Fibroblast of lung (primary cell): ENCODE results near the gene TAMALIN. TPM values are rescaled to one million over a fixed set of nuclear protein-coding genes. Genes with fewer than 3 reads are reported as not detected.

Experiments used
- DNase-seq, 2 donors: peaks; one replicate each; pipeline versions ENCODE4 v3.0.0 to v3.0.0-alpha.2; 2010; ENCODE audit warnings: low read depth in 2 of 2
- H2AFZ ChIP-seq: 2 replicates; pipeline ENCODE4 v1.5.1; 2012; ENCODE audit warnings: low read length, control low read depth, inconsistent platforms
- H3K27ac ChIP-seq: 2 replicates; pipeline ENCODE4 v1.5.1; 2011; ENCODE audit warnings: low read length, control low read depth; ENCODE audit not compliant: insufficient read depth
- H3K27me3 ChIP-seq: 2 replicates; pipeline ENCODE4 v1.5.1; 2011; ENCODE audit warnings: mild to moderate bottlenecking, low read length; ENCODE audit not compliant: control insufficient read depth, insufficient read depth
- H3K36me3 ChIP-seq: 2 replicates; pipeline ENCODE4 v1.5.1; 2011; ENCODE audit warnings: low read length; ENCODE audit not compliant: control insufficient read depth, insufficient read depth
- H3K4me1 ChIP-seq: 2 replicates; pipeline ENCODE4 v1.5.1; 2011; ENCODE audit warnings: low read length; ENCODE audit not compliant: control insufficient read depth, insufficient read depth; ENCODE audit errors: extremely low read depth
- H3K4me2 ChIP-seq: 2 replicates; pipeline ENCODE4 v1.5.1; 2011; ENCODE audit warnings: low read length, control low read depth; ENCODE audit not compliant: insufficient read depth; ENCODE audit errors: extremely low read depth
- H3K4me3 ChIP-seq, 4 experiments: fragments of 200-600 bp in 1 of 4; sonication (generic) in 1 of 4; replicated peaks in 1 of 4; 2 replicates each; pipeline ENCODE4 v1.5.1; 2011 to 2016; ENCODE audit warnings: low read length in 4 of 4, low read depth in 3 of 4, mild to moderate bottlenecking in 3 of 4, control low read depth in 2 of 4, inconsistent platforms in 1 of 4, mixed read lengths in 1 of 4; ENCODE audit not compliant: insufficient read depth in 1 of 4; ENCODE audit errors: control extremely low read depth in 1 of 4
- H3K79me2 ChIP-seq: 2 replicates; pipeline ENCODE4 v1.5.1; 2012; ENCODE audit warnings: mild to moderate bottlenecking, low read length, inconsistent platforms; ENCODE audit not compliant: control insufficient read depth, insufficient read depth
- H3K9ac ChIP-seq: 2 replicates; pipeline ENCODE4 v1.5.1; 2011; ENCODE audit warnings: mild to moderate bottlenecking, low read length, control low read depth; ENCODE audit not compliant: insufficient read depth
- H3K9me3 ChIP-seq: 2 replicates; pipeline ENCODE4 v1.5.1; 2012; ENCODE audit warnings: low read depth, low read length; ENCODE audit not compliant: control insufficient read depth, insufficient read depth
- H4K20me1 ChIP-seq: 2 replicates; pipeline ENCODE4 v1.5.1; 2011; ENCODE audit warnings: low read length; ENCODE audit not compliant: control insufficient read depth, insufficient read depth; ENCODE audit errors: extremely low read depth
- EZH2 ChIP-seq: IDR thresholded peaks from 2 replicates; pipeline ENCODE4 v1.5.1; 2012; ENCODE audit warnings: low read length, control low read depth, mild to moderate bottlenecking; ENCODE audit errors: missing control alignments
- polyA plus RNA-seq, 2 donors: library from polyadenylated mRNA; depleted of rRNA in 1 of 2; stranded (reverse) in 1 of 2; unstranded in 1 of 2; fragments of >200 nt; gene quantifications; 2 replicates each; pipeline ENCODE4 v1.2.1, GENCODE V29; 2011 to 2012; ENCODE audit warnings: missing spikeins in 1 of 2
- total RNA-seq: library from RNA; depleted of rRNA; stranded (reverse); fragments of >200 nt; gene quantifications from 2 replicates; pipeline ENCODE4 v1.2.1, GENCODE V29; 2014
- TF ChIP-seq, protein P1 (sequence below), 2 donors: IDR thresholded peaks in 1 of 2; conservative IDR thresholded peaks in 1 of 2; 1 replicate in 1 of 2; 2 replicates in 1 of 2; pipeline ENCODE4 v1.5.1; 2011 to 2012; ENCODE audit warnings: low read length in 2 of 2, control low read depth in 1 of 2, inconsistent platforms in 1 of 2, low read depth in 1 of 2, mild to moderate bottlenecking in 1 of 2

Gene TAMALIN
- total and polyA plus RNA-seq, 2 donors (not counting 1 experiment from before 2014, with no cell fraction given): 5.3 to 12.1 TPM

DNA sequence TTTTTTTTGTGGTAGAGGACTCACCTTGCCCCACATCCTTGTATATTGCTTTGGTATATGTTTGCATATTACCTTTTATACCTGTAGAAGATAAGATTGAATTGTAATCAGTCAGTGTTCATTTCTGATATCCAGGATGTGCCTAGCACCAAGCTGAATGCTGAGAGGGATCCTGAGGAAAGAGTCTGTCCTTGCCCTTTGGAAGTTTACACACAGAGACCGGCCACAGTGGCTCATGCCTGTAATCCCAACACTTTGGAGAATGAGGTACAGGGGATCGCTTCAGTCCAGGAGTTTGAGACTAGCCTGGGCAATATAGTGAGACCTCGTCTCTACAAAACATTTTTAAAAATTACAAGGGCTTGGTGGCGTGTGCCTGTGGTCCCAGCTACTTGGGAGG, 46.8 kb upstream of the TAMALIN start:
- H3K4me2 ChIP-seq: no peak overlapping the region
- H3K4me1 ChIP-seq: peaks cover 1% of the 10 kb centered on the region
- H3K27me3 ChIP-seq: no peaks in the 10 kb centered on the region
- H3K4me3 ChIP-seq: no peak overlapping the region
- H3K36me3 ChIP-seq: no peaks in the 10 kb centered on the region
- no peak overlapping the region for H3K9ac ChIP-seq
- no peak for DNase-seq
- TF ChIP-seq, protein P1, sequence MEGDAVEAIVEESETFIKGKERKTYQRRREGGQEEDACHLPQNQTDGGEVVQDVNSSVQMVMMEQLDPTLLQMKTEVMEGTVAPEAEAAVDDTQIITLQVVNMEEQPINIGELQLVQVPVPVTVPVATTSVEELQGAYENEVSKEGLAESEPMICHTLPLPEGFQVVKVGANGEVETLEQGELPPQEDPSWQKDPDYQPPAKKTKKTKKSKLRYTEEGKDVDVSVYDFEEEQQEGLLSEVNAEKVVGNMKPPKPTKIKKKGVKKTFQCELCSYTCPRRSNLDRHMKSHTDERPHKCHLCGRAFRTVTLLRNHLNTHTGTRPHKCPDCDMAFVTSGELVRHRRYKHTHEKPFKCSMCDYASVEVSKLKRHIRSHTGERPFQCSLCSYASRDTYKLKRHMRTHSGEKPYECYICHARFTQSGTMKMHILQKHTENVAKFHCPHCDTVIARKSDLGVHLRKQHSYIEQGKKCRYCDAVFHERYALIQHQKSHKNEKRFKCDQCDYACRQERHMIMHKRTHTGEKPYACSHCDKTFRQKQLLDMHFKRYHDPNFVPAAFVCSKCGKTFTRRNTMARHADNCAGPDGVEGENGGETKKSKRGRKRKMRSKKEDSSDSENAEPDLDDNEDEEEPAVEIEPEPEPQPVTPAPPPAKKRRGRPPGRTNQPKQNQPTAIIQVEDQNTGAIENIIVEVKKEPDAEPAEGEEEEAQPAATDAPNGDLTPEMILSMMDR (conservative IDR thresholded peaks at IDR 0.05 in 1 of 2, IDR thresholded peaks at IDR 0.05 in 1 of 2; ENCODE audit: low read depth in 1 of 2, low read length in 2 of 2): no peak
- TF ChIP-seq EZH2: no peak
- H3K27ac ChIP-seq: no peak overlapping the region
- H3K79me2 ChIP-seq: peaks cover 10% of the 10 kb centered on the region
- no peaks in the 10 kb centered on the region for H3K9me3 ChIP-seq
- H2AFZ ChIP-seq: no peak overlapping the region
- H4K20me1 ChIP-seq: no peaks in the 10 kb centered on the region

DNA sequence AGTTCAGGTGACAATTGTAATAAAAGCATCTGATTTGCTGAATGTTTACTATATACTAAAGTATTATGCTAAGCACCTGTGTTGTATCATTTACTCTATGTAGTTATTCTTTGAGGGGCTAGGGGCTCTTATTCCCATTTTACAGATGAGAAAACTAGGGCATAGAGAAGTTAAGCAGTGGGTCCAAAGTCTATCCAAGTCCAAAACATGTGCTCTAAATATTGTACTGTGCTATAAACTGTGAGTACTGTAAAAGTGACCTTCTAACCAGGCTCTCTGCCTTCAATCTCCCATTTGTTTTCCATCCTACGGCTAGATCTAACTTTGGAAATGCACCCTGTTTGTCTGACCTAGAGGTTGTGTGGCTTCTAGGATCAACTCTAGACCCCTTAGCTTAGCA, 46.3 kb upstream of the TAMALIN start:
- Histone ChIP-seq H3K4me2 (no peak overlapping the region), H3K4me3 (no peak overlapping the region), H2AFZ (no peak overlapping the region), H3K36me3 (no peaks in the 10 kb centered on the region), H3K9ac (no peak overlapping the region), H3K9me3 (no peaks in the 10 kb centered on the region), H3K27me3 (no peaks in the 10 kb centered on the region), H3K4me1 (no peaks in the 10 kb centered on the region), H4K20me1 (no peaks in the 10 kb centered on the region), H3K27ac (no peak overlapping the region), H3K79me2 (peaks cover 10% of the 10 kb centered on the region)
- no peak for TF ChIP-seq EZH2
- TF ChIP-seq, protein P1 (conservative IDR thresholded peaks at IDR 0.05 in 1 of 2, IDR thresholded peaks at IDR 0.05 in 1 of 2; ENCODE audit: low read depth in 1 of 2, low read length in 2 of 2): no peak
- no peak for DNase-seq

DNA sequence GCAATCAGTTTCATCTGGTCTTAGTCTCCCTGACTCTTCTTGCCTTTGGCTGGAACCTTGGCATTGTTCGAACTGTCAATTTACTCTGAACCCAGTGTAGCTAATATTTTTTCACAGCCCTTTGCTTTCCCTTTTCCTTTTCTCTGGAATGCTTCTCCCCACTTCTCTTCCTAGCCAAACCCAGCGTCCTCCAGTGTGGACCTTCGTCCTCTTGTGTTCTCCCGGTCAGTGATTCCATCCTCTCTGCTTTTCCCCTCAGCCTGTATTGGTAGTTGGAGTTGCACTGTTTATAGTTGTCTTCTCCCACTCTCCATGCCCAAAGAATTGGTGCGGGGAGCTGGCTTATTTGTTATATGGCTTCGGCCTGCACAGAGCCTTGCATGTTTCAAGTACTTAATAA, 45.9 kb upstream of the TAMALIN start:
- H2AFZ ChIP-seq: no peak overlapping the region
- no peaks in the 10 kb centered on the region for H4K20me1 ChIP-seq
- no peak overlapping the region for H3K4me3 ChIP-seq
- no peaks in the 10 kb centered on the region for H3K4me1 ChIP-seq
- peaks cover 9% of the 10 kb centered on the region for H3K79me2 ChIP-seq
- TF ChIP-seq, protein P1 (conservative IDR thresholded peaks at IDR 0.05 in 1 of 2, IDR thresholded peaks at IDR 0.05 in 1 of 2; ENCODE audit: low read depth in 1 of 2, low read length in 2 of 2): no peak
- TF ChIP-seq EZH2: no peak
- no peak for DNase-seq
- H3K9me3 ChIP-seq: no peaks in the 10 kb centered on the region
- no peak overlapping the region for H3K27ac ChIP-seq
- no peak overlapping the region for H3K9ac ChIP-seq
- no peaks in the 10 kb centered on the region for H3K27me3 ChIP-seq
- no peaks in the 10 kb centered on the region for H3K36me3 ChIP-seq
- no peak overlapping the region for H3K4me2 ChIP-seq
